Mesodermal cell (in vitro differentiated cells): ENCODE measurements around the gene GFAP.
"Not testable (repeated sequence)": the region's sequence is repeated elsewhere in the genome, so short reads cannot be mapped to it uniquely, and the experiment has no call there.

Experiments used
- H3K27ac ChIP-seq: 2 replicates; pipeline ENCODE4 v1.7.0; 2013; ENCODE audit warnings: mild to moderate bottlenecking, low read depth, low read length, moderate library complexity; ENCODE audit not compliant: severe bottlenecking
- H3K36me3 ChIP-seq: 2 replicates; pipeline ENCODE4 v1.7.1; 2013; ENCODE audit warnings: mild to moderate bottlenecking, low read length, moderate library complexity; ENCODE audit not compliant: control insufficient read depth, insufficient read depth
- H3K4me1 ChIP-seq: one replicate; pipeline ENCODE4 v1.7.1; 2013; ENCODE audit warnings: mild to moderate bottlenecking, low read length; ENCODE audit not compliant: insufficient read depth, control insufficient read depth, poor library complexity, severe bottlenecking
- H3K4me3 ChIP-seq: 2 replicates; pipeline ENCODE4 v1.7.0; 2013; ENCODE audit warnings: low read length, control low read depth, mild to moderate bottlenecking; ENCODE audit not compliant: insufficient read depth, poor library complexity, severe bottlenecking; ENCODE audit errors: extremely low read depth
- H3K9me3 ChIP-seq: 2 replicates; pipeline ENCODE4 v1.7.1; 2013; ENCODE audit warnings: mild to moderate bottlenecking, low read length, moderate library complexity; ENCODE audit not compliant: control insufficient read depth
- WGBS, 2 experiments: methylation state at CpG; one replicate each; pipeline ENCODE4 v1.1.5; 2013; ENCODE audit warnings: missing lambda C conversion rate in 2 of 2; ENCODE audit not compliant: insufficient coverage in 2 of 2; 5-methylcytosine and 5-hydroxymethylcytosine counted together

GFAP gene

DNA sequence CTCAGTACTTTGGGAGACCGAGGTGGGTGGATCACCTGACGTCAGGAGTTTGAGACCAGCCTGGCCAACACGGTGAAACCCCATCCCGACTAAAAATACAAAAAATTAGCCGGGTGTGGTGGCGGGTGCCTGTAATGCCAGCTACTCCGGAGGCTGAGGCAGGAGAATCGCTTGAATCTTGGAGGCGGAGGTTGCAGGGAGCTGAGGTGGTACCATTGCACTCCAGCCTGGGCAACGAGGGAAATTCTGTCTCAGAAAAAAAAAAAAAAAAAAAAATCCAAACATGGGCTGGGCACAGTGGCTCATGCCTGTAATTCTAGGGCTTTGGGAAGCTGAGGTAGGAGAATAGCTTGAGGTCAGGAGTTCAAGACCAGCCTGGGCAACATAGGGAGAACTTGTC lies 30.4 kb upstream of the GFAP start:
- not testable (repeated sequence) for H3K4me1 ChIP-seq, H3K27ac ChIP-seq, H3K9me3 ChIP-seq
- 93 to 98% methylated on average over 6 to 7 of the region's 10 CpGs for WGBS, 2 experiments
- Histone ChIP-seq H3K4me3 (peak overlapping the region; percentile 86), H3K36me3 (peaks cover 36% of the 10 kb centered on the region)

DNA sequence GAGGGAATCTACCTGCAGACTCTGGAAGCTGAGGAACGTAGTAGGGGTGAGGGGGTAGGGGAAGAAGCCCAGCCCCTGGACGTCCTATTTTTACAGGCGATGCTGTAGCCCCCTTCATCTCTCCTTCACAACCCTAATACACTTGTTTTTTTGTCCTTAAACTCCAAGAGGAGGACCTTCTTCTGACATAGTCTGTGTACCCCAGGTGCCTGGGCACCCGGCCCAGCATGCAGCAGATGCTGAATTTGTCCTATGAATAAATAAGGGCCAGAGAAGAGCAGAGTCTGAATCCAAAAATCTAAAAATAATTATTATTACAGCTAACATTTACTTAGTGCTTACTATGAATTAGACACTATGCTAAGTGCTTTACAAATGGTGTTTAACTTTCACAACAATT lies 27.2 kb upstream of the GFAP start:
- Histone ChIP-seq H3K27ac (no peak overlapping the region), H3K4me1 (peaks cover 3% of the 10 kb centered on the region), H3K36me3 (peaks cover 61% of the 10 kb centered on the region), H3K9me3 (peaks cover 3% of the 10 kb centered on the region), H3K4me3 (no peak overlapping the region)
- 100% methylated on average over 1 of the region's 4 CpGs; no CpG with 5 or more reads in 1 of the 2 experiments for WGBS, 2 experiments

GRCh38 chr17:44941712-44942331 lies 26.5 kb upstream of the GFAP start:
- Histone ChIP-seq H3K4me1 (peaks cover 3% of the 10 kb centered on the region), H3K36me3 (peaks cover 61% of the 10 kb centered on the region), H3K9me3 (peaks cover 3% of the 10 kb centered on the region), H3K27ac (no peak overlapping the region), H3K4me3 (no peak overlapping the region)
- 92 to 95% methylated on average over 8 of the region's 9 CpGs for WGBS, 2 experiments

DNA sequence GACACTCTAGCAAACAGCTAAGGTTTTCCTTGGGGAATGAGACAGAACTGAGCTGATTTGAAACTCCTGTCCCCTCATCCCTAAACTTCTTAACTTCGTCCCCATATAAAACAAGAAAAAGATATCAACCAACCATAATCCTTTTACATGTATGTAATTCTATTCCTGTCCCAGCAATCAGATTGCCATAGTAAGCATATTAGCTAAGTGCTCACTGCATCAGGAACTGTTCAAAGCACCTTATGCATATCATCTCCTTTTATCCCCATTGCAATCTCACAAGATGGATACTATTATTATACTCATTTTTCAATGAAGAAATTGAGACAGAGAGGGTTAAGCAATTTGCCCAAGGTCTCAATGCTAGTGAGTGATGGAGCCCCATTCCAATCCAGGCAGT lies 25.5 kb upstream of the GFAP start:
- peaks cover 66% of the 10 kb centered on the region for H3K36me3 ChIP-seq
- H3K4me1 ChIP-seq, result peaks cover 3% of the 10 kb centered on the region
- H3K9me3 ChIP-seq, result peaks cover 3% of the 10 kb centered on the region
- no peak overlapping the region for H3K4me3 ChIP-seq
- no peak overlapping the region for H3K27ac ChIP-seq
- WGBS, 2 experiments, result 100% methylated on average over 1 of the region's 1 CpG; no CpG with 5 or more reads in 1 of the 2 experiments

- 89% methylated on average over 1 to 2 of the region's 4 CpGs for whole genome bisulfite sequencing, 2 experiments
- H3K27ac ChIP-seq, result no peak overlapping the region
- peaks cover 67% of the 10 kb centered on the region for H3K36me3 ChIP-seq
These were observed 25.0 kb upstream of the GFAP start for GRCh38 chr17:44940317-44940716.

GRCh38 chr17:44935116-44935515 lies 19.8 kb upstream of the GFAP start:
- no peak overlapping the region for H3K27ac ChIP-seq
- H3K4me1 ChIP-seq, result no peaks in the 10 kb centered on the region
- WGBS, 2 experiments, result 93 to 97% methylated on average over 7 to 8 of the region's 9 CpGs
- H3K4me3 ChIP-seq, result no peak overlapping the region
- H3K9me3 ChIP-seq, result peaks cover 3% of the 10 kb centered on the region
- H3K36me3 ChIP-seq, result peaks cover 79% of the 10 kb centered on the region

More at GRCh38 chr17:44940317-44940716, 25.0 kb upstream of the GFAP start:
- no peak overlapping the region for H3K4me3 ChIP-seq
- H3K9me3 ChIP-seq, result peaks cover 3% of the 10 kb centered on the region
- H3K4me1 ChIP-seq, result peaks cover 3% of the 10 kb centered on the region

- Histone ChIP-seq H3K4me1 (no peaks in the 10 kb centered on the region), H3K36me3 (peaks cover 79% of the 10 kb centered on the region), H3K4me3 (no peak overlapping the region), H3K9me3 (peaks cover 3% of the 10 kb centered on the region), H3K27ac (no peak overlapping the region)
- 95 to 96% methylated on average over 5 to 8 of the region's 10 CpGs for WGBS, 2 experiments
These were observed 19.4 kb upstream of the GFAP start for GRCh38 chr17:44934745-44935105.

DNA sequence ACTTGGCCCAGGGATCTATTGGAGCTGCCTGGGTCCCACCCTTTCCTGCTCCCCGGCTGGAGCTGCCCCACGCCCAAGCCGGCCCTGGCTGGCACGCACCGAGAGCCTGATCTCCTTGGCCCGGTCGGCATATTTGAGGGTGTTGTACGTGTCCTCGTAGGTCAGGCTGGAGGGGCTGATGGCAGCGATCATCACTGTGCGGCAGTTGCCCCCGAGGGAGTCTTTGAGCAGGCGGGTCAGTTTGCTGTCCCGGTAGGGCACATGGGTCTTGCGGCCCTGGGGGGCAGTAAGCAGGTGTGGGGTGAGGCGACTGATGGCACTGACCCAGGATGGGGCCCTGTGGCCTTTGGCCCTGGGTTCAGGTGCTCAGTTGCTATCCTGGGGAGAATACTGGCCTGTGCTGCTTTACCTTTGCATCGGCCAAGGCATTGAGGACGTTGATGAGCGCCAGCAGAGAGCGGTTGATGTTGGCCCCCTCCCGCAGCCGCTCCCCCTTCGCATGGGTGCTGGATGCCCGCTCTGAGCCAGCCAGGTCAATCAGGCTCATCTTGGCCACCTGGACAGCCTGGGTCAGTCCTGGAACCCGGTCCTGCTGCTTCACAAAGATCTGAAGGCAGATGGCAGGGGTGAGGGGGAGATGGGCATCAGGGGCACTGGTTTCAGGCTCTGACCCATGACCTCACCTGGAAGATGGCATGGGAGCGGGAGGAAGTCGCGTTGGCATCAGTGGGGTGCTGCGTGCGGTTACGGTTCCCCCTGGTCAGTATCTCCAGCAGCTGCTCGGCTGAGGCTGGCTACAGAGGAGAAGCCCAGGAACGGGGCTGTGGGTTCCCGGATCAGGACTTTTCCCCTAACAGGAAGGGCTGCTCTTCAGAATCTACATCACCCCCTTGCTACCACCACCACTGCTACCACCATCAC lies 18.8 kb upstream of the GFAP start:
- no peak overlapping the region for H3K4me3 ChIP-seq
- H3K4me1 ChIP-seq, result no peaks in the 10 kb centered on the region
- H3K36me3 ChIP-seq, result peaks cover 82% of the 10 kb centered on the region
- peaks cover 3% of the 10 kb centered on the region for H3K9me3 ChIP-seq
- no peak overlapping the region for H3K27ac ChIP-seq
- WGBS, 2 experiments, result 96 to 99% methylated on average over 31 to 32 of the region's 34 CpGs

DNA sequence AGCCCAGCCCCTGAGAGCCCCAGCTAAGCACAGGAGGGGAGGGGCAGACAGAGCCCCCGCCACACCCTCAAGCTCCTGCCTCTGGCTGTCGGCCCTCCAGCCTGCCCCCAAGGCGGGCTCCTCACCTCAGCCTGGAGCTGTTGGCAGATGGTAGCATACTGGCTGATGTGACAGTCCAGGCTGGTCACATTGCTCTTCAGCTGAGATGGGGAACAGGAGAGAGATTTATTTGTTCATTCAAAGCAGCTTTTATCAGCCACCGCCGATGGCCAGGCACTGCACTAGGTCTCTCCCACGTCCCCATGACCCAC lies 17.4 kb upstream of the GFAP start:
- Histone ChIP-seq H3K4me3 (no peak overlapping the region), H3K36me3 (peaks cover 83% of the 10 kb centered on the region), H3K27ac (no peak overlapping the region), H3K9me3 (no peaks in the 10 kb centered on the region), H3K4me1 (no peaks in the 10 kb centered on the region)
- 92 to 96% methylated on average over 3 to 6 of the region's 6 CpGs for WGBS, 2 experiments

GRCh38 chr17:44932096-44932786 lies 16.9 kb upstream of the GFAP start:
- H3K36me3 ChIP-seq, result peaks cover 87% of the 10 kb centered on the region
- 95 to 100% methylated on average over 6 to 8 of the region's 8 CpGs for WGBS, 2 experiments
- H3K4me1 ChIP-seq, result no peaks in the 10 kb centered on the region

More at GRCh38 chr17:44932096-44932786, 16.9 kb upstream of the GFAP start:
- H3K4me3 ChIP-seq, result no peak overlapping the region
- H3K27ac ChIP-seq, result no peak overlapping the region
- no peaks in the 10 kb centered on the region for H3K9me3 ChIP-seq
